ENCODE measurements around the gene NOS1AP. TPM values are rescaled to one million over a fixed set of nuclear protein-coding genes. Genes with fewer than 3 reads are reported as not detected.

The NOS1AP gene
- total RNA-seq, 1 donor from 2014 or later, result 3.5 TPM

GRCh38 chr1:162285149-162285561 lies 215.7 kb downstream of the NOS1AP start:
- intact Hi-C loops (cut with DNase I), result loop anchor here (10.0 kb wide), 1 partner anchor 150 kb away; no protein-coding TSS in a partner anchor
- peak; percentile 89 for ATAC-seq
- no peak for DNase-seq (ENCODE audit: missing footprints)

- intact Hi-C loops (cut with DNase I), result no loop called here
- DNase-seq (ENCODE audit: missing footprints), result no peak
- no peak for ATAC-seq
Observed at GRCh38 chr1:162291000-162291399, 221.5 kb downstream of the NOS1AP start.

GRCh38 chr1:162292422-162292849 lies 222.9 kb downstream of the NOS1AP start:
- DNase-seq (ENCODE audit: missing footprints) (no peak), ATAC-seq (no peak)
- intact Hi-C loops (cut with DNase I), result no loop called here

- DNase-seq (ENCODE audit: missing footprints) (no peak), ATAC-seq (no peak)
- intact Hi-C loops (cut with DNase I), result no loop called here
Observed at GRCh38 chr1:162293073-162293692, 223.7 kb downstream of the NOS1AP start.

- ATAC-seq (no peak), DNase-seq (ENCODE audit: missing footprints) (no peak)
- intact Hi-C loops (cut with DNase I), result no loop called here
Observed at GRCh38 chr1:162294015-162294414, 224.5 kb downstream of the NOS1AP start.

GRCh38 chr1:162297208-162297607 lies 227.7 kb downstream of the NOS1AP start:
- ATAC-seq (no peak), DNase-seq (ENCODE audit: missing footprints) (no peak)
- intact Hi-C loops (cut with DNase I), result no loop called here

GRCh38 chr1:162298266-162298665 lies 228.8 kb downstream of the NOS1AP start:
- ATAC-seq (no peak), DNase-seq (ENCODE audit: missing footprints) (no peak)
- intact Hi-C loops (cut with DNase I), result no loop called here

- intact Hi-C loops (cut with DNase I), result no loop called here
- no peak for DNase-seq (ENCODE audit: missing footprints)
- ATAC-seq, result no peak
Observed at GRCh38 chr1:162299018-162299417, 229.5 kb downstream of the NOS1AP start.

GRCh38 chr1:162300057-162300917 lies 230.8 kb downstream of the NOS1AP start:
- DNase-seq (ENCODE audit: missing footprints) (no peak), ATAC-seq (no peak)
- intact Hi-C loops (cut with DNase I), result no loop called here

- intact Hi-C loops (cut with DNase I), result no loop called here
- ATAC-seq (no peak), DNase-seq (ENCODE audit: missing footprints) (no peak)
Observed at GRCh38 chr1:162301696-162302095, 232.2 kb downstream of the NOS1AP start.

- intact Hi-C loops (cut with DNase I), result no loop called here
Observed at GRCh38 chr1:162302306-162303003, 233.0 kb downstream of the NOS1AP start.

GRCh38 chr1:162303004-162303344 lies 233.5 kb downstream of the NOS1AP start:
- intact Hi-C loops (cut with DNase I), result no loop called here

More at GRCh38 chr1:162302306-162303003, 233.0 kb downstream of the NOS1AP start:
- ATAC-seq (no peak), DNase-seq (ENCODE audit: missing footprints) (no peak)

GRCh38 chr1:162304736-162305135 lies 235.2 kb downstream of the NOS1AP start:
- no peak for DNase-seq (ENCODE audit: missing footprints)
- intact Hi-C loops (cut with DNase I), result no loop called here
- no peak for ATAC-seq

More at GRCh38 chr1:162303004-162303344, 233.5 kb downstream of the NOS1AP start:
- DNase-seq (ENCODE audit: missing footprints), result no peak
- no peak for ATAC-seq

GRCh38 chr1:162305969-162306368 lies 236.5 kb downstream of the NOS1AP start:
- intact Hi-C loops (cut with DNase I), result no loop called here
- ATAC-seq, result no peak
- no peak for DNase-seq (ENCODE audit: missing footprints)

- ATAC-seq (no peak), DNase-seq (ENCODE audit: missing footprints) (no peak)
- intact Hi-C loops (cut with DNase I), result no loop called here
Observed at GRCh38 chr1:162310337-162310736, 240.8 kb downstream of the NOS1AP start.

GRCh38 chr1:162314206-162314605 lies 244.7 kb downstream of the NOS1AP start:
- ATAC-seq, result no peak
- intact Hi-C loops (cut with DNase I), result no loop called here
- no peak for DNase-seq (ENCODE audit: missing footprints)

- intact Hi-C loops (cut with DNase I), result no loop called here
Observed at GRCh38 chr1:162315673-162316072, 246.2 kb downstream of the NOS1AP start.

GRCh38 chr1:162316187-162316586 lies 246.7 kb downstream of the NOS1AP start:
- no peak for DNase-seq (ENCODE audit: missing footprints)
- intact Hi-C loops (cut with DNase I), result no loop called here

More at GRCh38 chr1:162315673-162316072, 246.2 kb downstream of the NOS1AP start:
- ATAC-seq (no peak), DNase-seq (ENCODE audit: missing footprints) (no peak)

GRCh38 chr1:162317621-162318020 lies 248.1 kb downstream of the NOS1AP start:
- no peak for ATAC-seq
- intact Hi-C loops (cut with DNase I), result no loop called here
- no peak for DNase-seq (ENCODE audit: missing footprints)

More at GRCh38 chr1:162316187-162316586, 246.7 kb downstream of the NOS1AP start:
- no peak for ATAC-seq
